GM12891 (cell line): ENCODE measurements around the gene GDPD5.

ENCODE experiments used
- PAX5 ChIP-seq: IDR thresholded peaks from 2 replicates; pipeline ENCODE4 v1.6.1; 2011; ENCODE audit warnings: low read length, moderate library complexity, mild to moderate bottlenecking; ENCODE audit not compliant: insufficient read depth, severe bottlenecking
- POLR2A ChIP-seq: IDR thresholded peaks from 2 replicates; pipeline ENCODE4 v1.6.1; 2011; ENCODE audit warnings: low read depth, low read length, control low read depth
- POLR2AphosphoS5 ChIP-seq: IDR thresholded peaks from 2 replicates; pipeline ENCODE4 v1.6.1; 2011; ENCODE audit warnings: low read depth, low read length, control low read depth
- POU2F2 ChIP-seq: IDR thresholded peaks from 2 replicates; pipeline ENCODE4 v1.6.1; 2011; ENCODE audit warnings: low read depth, mild to moderate bottlenecking, control low read depth, low read length, moderate library complexity
- SPI1 ChIP-seq: IDR thresholded peaks from 2 replicates; pipeline ENCODE4 v1.6.1; 2011; ENCODE audit warnings: low read depth, low read length, control low read depth
- TAF1 ChIP-seq: IDR thresholded peaks from 2 replicates; pipeline ENCODE4 v1.6.1; 2011; ENCODE audit warnings: low read depth, low read length, control low read depth

DNA sequence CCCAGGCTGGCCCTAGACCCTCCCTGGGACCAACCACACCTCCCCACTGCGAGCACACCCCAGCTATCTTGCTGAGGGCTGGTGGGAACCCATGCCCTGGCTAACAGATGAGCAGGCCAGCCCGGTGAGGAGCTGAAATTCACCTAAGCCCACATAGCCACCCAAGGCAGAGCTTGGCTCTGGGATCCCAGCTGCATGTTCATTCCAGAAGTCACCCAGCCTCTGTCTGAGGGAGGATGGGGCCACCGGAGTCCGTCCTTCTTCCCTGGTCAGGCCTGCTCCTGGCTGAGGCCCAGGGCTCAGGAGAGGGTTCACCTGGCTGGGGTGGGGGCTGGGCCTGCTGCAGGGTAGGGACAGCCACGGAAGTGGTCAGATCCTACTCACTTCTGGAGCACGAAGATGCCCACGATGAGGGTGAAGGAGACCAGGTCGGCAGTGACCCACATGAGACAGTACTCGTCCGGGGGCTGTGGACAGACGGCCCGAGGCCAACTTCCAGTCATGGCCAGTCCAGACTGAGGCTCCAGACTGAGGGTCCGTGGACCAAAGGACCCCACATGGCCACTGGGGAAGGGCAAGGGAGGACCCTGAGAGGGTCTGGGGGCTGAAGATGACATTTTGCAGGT lies 86.1 kb downstream of the GDPD5 start:
- TF ChIP-seq POLR2A (no peak), POLR2AphosphoS5 (no peak), SPI1 (no peak), TAF1 (no peak), POU2F2 (no peak), PAX5 (no peak)
